OCI-LY3 (cell line): ENCODE results near the gene TMCC3.

Experiments
- H2AFZ ChIP-seq: fragments of 200-600, 300-600 bp; shearing (Covaris generic); 2 replicates; pipeline ENCODE4 v1.6.0; 2014; ENCODE audit warnings: antibody characterized with exemption, low read depth, low read length
- H3K27ac ChIP-seq: fragments of 200-600, 300-600 bp; sonication (generic); 2 replicates; pipeline ENCODE4 v1.5.1; 2014; ENCODE audit warnings: mild to moderate bottlenecking, low read length, moderate library complexity, mixed read lengths
- H3K27me3 ChIP-seq: fragments of 200-600, 300-600 bp; sonication (generic); 2 replicates; pipeline ENCODE4 v1.6.1; 2014; ENCODE audit warnings: low read depth, low read length, mixed read lengths
- H3K36me3 ChIP-seq: fragments of 200-600, 300-600 bp; sonication (generic); replicated peaks from 2 replicates; pipeline ENCODE3; 2014; ENCODE audit warnings: low read depth, low read length, mixed read lengths
- H3K4me1 ChIP-seq: fragments of 300-600, 200-600 bp; sonication (generic); 2 replicates; pipeline ENCODE4 v1.6.1; 2014; ENCODE audit warnings: low read length, mixed read lengths
- H3K4me2 ChIP-seq: fragments of 200-600, 300-600 bp; sonication (generic); 2 replicates; pipeline ENCODE4 v1.6.1; 2014; ENCODE audit warnings: low read length, mixed read lengths
- H3K4me3 ChIP-seq: fragments of 300-600, 200-600 bp; sonication (generic); 2 replicates; pipeline ENCODE4 v1.5.1; 2014; ENCODE audit warnings: antibody characterized with exemption, mild to moderate bottlenecking, low read length, moderate library complexity
- H3K79me2 ChIP-seq: fragments of 300-600, 200-600 bp; shearing (Covaris generic); 2 replicates; pipeline ENCODE4 v1.6.1; 2014; ENCODE audit warnings: mild to moderate bottlenecking, low read length, mixed read lengths
- H3K9ac ChIP-seq: fragments of 300-600, 200-600 bp; shearing (Covaris generic); 2 replicates; pipeline ENCODE4 v1.6.0; 2014; ENCODE audit warnings: mild to moderate bottlenecking, low read length, moderate library complexity
- H3K9me3 ChIP-seq: fragments of 200-600, 300-600 bp; shearing (Covaris generic); 2 replicates; pipeline ENCODE4 v1.6.1; 2014; ENCODE audit warnings: low read length, mixed read lengths; ENCODE audit not compliant: insufficient read depth
- H4K20me1 ChIP-seq: fragments of 200-600, 300-600 bp; sonication (generic); 2 replicates; pipeline ENCODE4 v1.6.1; 2016; ENCODE audit warnings: low read length, mixed read lengths; ENCODE audit not compliant: insufficient read depth
- CTCF ChIP-seq: fragments of 200-600, 300-600 bp; sonication (generic); IDR thresholded peaks from 2 replicates; pipeline ENCODE4 v1.5.1; 2014; ENCODE audit warnings: antibody characterized with exemption, low read length, low read depth
- EZH2phosphoT487 ChIP-seq: fragments of 200-600 bp; shearing (Covaris generic); IDR thresholded peaks from 2 replicates; pipeline ENCODE4 v1.6.1; 2018; ENCODE audit warnings: antibody characterized with exemption, mixed run types, low read depth

TMCC3 gene

GRCh38 chr12:94618995-94619695, 31.2 kb downstream of the TMCC3 start:
- no peak overlapping the region for H3K4me2 ChIP-seq
- peaks cover 24% of the 10 kb centered on the region for H3K4me1 ChIP-seq
- H3K27me3 ChIP-seq, result no peaks in the 10 kb centered on the region
- no peak overlapping the region for H3K9ac ChIP-seq
- no peaks in the 10 kb centered on the region; the same call in 1 of the 2 replicates for H3K79me2 ChIP-seq
- TF ChIP-seq EZH2phosphoT487 (no peak), CTCF (no peak)
- no peak overlapping the region for H3K4me3 ChIP-seq
- no peak overlapping the region for H3K27ac ChIP-seq
- H2AFZ ChIP-seq, result no peak overlapping the region
- no peaks in the 10 kb centered on the region for H3K9me3 ChIP-seq
- 0 out of 2 replicates have a peak, but pooled peaks cover 5% of the 10 kb centered on the region for H4K20me1 ChIP-seq
- no peaks in the 10 kb centered on the region for H3K36me3 ChIP-seq

GRCh38 chr12:94617101-94617500, 33.3 kb downstream of the TMCC3 start:
- no peak overlapping the region for H3K4me3 ChIP-seq
- H3K27me3 ChIP-seq, result no peaks in the 10 kb centered on the region
- peaks cover 19% of the 10 kb centered on the region for H3K4me1 ChIP-seq
- no peaks in the 10 kb centered on the region for H3K9me3 ChIP-seq
- no peak overlapping the region for H2AFZ ChIP-seq
- H4K20me1 ChIP-seq, result 0 out of 2 replicates have a peak, but pooled peaks cover 5% of the 10 kb centered on the region
- no peaks in the 10 kb centered on the region; the same call in 1 of the 2 replicates for H3K79me2 ChIP-seq
- no peak overlapping the region for H3K9ac ChIP-seq
- no peak overlapping the region for H3K27ac ChIP-seq
- no peaks in the 10 kb centered on the region for H3K36me3 ChIP-seq
- TF ChIP-seq EZH2phosphoT487, result no peak
- no peak for TF ChIP-seq CTCF
- no peak overlapping the region for H3K4me2 ChIP-seq

GRCh38 chr12:94616203-94616729, 34.1 kb downstream of the TMCC3 start:
- Histone ChIP-seq H3K9ac (no peak overlapping the region), H3K4me1 (peaks cover 14% of the 10 kb centered on the region), H4K20me1 (0 out of 2 replicates have a peak, but pooled peaks cover 5% of the 10 kb centered on the region), H3K27me3 (no peaks in the 10 kb centered on the region), H3K9me3 (no peaks in the 10 kb centered on the region), H3K79me2 (no peaks in the 10 kb centered on the region; the same call in 1 of the 2 replicates), H3K36me3 (no peaks in the 10 kb centered on the region), H3K4me2 (no peak overlapping the region), H2AFZ (no peak overlapping the region), H3K4me3 (no peak overlapping the region), H3K27ac (no peak overlapping the region)
- TF ChIP-seq EZH2phosphoT487 (no peak), CTCF (no peak)

GRCh38 chr12:94615260-94616181, 34.8 kb downstream of the TMCC3 start:
- H3K4me2 ChIP-seq, result no peak overlapping the region
- no peak overlapping the region for H3K4me3 ChIP-seq

More at GRCh38 chr12:94615260-94616181, 34.8 kb downstream of the TMCC3 start:
- Histone ChIP-seq H3K4me1 (peaks cover 14% of the 10 kb centered on the region), H4K20me1 (0 out of 2 replicates have a peak, but pooled peaks cover 5% of the 10 kb centered on the region), H3K9me3 (no peaks in the 10 kb centered on the region), H3K27me3 (no peaks in the 10 kb centered on the region), H3K27ac (no peak overlapping the region), H3K36me3 (no peaks in the 10 kb centered on the region), H2AFZ (no peak overlapping the region), H3K9ac (no peak overlapping the region), H3K79me2 (no peaks in the 10 kb centered on the region)
- TF ChIP-seq CTCF, result no peak
- TF ChIP-seq EZH2phosphoT487, result no peak
